GOT3 (cell line): ENCODE measurements around the gene GSTO1.
"Not testable (repeated sequence)": the region's sequence is repeated elsewhere in the genome, so short reads cannot be mapped to it uniquely, and the experiment has no call there.

Experiments used
- DNase-seq: peaks from one replicate; lab custom pipeline; 2025; ENCODE audit warnings: mixed read lengths; lab: John Stamatoyannopoulos, UW

The GSTO1 gene

DNA sequence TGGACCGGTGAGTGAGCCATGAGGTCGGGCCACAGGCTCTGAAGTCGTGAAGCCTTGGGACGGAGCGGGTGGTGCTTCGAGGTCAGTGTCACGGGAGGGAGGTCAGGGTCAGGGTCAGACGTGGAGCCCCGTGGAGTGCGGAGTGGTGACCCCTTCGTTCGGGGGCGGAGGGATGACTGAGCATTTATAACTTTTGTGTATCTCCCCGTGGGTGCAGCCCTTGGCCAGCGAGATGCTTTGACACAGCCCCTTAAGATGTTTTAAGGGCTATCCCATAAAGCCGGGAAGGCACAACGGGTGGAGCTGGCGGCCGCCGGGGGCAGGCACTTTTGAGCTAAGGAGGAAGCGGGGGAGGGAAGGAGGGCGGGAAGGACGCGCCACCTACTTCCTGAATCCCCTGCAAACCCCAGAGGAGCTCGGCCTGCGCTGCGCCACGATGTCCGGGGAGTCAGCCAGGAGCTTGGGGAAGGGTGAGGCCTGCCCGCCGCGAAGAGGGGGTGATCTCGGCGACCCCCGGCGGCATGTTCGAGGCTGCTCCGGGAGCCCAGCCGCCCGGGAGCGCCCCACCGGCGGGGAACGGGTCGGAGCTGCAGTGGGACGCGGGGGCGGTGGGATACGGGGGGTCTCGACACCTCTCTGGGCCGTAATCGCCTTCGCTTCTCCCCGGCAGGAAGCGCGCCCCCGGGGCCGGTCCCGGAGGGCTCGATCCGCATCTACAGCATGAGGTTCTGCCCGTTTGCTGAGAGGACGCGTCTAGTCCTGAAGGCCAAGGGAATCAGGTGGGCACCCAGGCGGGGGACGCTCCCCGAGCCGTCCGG, at the start of gene GSTO1:
Gene GSTO1 (plus strand): TSS at position 400 of the 818 bp plus-strand sequence. CDS start 37 bp downstream, at position 437.
- DNase-seq = no peak

DNA sequence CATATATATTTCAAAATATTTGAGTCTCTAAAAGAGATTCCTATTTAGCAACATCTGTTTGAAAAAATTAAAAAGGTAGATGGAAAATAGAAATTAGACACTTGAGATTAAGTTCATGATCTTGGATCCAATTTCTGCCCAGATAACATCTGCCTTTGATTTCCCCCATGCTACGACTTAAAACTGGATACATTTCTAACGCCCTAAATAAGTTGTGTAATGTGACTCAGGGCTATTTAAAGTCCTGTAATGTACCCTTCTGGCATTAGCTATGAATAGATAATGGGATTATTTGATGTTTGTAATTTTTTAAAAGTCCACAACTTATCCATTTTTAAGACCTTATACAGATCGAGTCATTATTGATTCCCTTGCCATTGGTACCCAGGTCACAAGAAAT, 46.0 kb upstream of the GSTO1 start:
- DNase-seq = no peak

DNA sequence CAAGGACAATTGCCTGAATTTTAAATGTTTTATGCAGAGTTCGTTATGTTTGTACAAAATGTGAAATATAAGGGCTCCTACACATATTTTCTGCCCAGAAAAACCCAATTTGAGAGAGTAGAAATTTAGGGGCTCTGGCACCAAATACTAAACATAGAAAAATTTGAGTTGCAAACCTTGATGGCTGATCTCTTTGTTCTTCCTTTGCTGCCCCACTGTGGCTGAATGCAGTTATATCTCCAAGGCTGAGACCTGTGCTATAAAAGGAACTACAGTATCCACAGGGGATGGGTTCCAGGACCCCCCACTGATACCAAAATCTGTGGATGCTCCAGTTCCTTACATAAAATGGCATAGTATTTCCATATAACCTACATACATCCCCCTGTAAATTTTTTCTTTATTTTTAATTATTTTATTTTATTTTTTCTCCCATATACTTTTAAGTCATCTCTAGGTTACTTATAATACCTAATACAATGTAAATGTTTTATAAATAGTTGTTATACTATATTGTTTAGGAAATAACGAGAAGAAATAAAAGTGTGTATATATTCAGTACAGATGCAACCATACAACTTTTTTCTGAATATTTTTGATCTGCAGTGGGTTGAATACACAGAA, 45.0 kb upstream of the GSTO1 start:
- DNase-seq = no peak

DNA sequence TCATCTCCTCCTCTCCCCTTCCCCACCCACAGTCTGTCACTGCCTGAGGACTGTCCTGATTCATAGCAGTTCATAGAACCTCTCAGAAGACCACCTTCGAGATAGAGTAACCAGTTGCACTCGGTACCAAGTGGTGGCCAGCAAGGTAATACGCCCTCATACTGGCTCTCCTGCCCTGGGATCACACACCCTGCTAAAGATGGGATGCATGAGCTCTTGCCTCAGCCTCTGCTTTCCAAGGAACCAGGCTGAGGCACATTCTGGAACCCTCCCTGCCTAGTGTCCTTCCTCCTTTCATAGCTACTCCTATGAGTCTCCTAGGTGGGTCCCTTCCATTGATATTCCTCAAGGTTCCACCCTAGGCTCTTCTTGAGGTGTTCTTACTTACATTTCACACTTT, 38.1 kb upstream of the GSTO1 start:
- no peak for DNase-seq

DNA sequence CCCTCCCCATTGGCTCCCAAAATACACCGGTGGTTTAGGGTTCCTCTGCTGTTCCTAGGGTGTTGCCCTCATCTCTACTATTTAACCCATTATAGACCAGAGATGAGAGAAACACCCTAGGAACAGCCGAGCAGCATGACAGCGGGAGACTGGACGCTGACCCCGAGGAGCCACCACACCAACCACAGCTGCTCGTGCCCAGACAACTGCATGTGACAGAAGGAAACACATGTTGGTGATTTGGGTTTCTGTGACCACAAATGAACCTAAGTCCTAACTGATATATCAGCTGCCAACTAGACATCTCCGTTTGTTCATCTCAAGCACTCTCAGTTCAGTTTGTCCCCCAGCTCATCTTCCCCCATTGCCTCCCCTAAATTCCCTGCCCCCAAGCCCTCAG, 35.9 kb upstream of the GSTO1 start:
- DNase-seq = no peak

DNA sequence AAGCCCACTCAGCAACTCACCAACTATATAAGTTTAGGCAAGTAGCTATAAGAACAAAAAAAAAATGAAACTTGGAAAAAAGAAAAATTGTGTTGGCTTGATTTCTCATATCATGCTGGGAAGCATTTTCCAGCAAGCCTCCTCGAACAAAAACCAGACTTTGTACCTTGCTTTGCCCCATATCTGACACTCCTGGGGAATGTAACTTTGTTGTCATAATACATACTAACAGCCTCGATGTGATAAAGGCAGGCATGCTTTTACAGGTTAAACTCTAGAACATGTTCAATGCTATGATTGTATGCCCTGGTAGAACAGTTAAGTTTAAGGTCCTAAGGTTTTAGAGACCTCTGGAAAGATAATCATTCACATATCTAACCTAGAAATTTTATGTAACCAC, 34.2 kb upstream of the GSTO1 start:
- no peak for DNase-seq

DNA sequence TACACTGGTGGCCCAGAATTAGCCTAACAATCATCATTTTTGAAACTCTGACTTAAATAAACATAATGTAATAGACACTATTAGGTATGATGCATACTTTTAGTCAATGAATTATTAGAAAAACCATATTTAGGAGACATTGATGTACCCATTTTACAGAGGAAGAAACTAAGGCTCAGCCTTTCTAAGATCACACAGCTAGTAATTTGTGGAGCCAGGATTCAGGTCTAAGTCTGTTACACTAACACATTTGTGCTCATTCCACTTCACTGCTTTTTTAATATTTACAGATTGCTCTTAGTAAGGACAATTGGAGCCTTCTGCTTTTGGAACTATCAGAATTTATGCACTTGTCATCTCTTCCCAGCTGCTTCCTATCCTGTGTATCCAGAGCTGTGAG, 31.4 kb upstream of the GSTO1 start:
- DNase-seq = no peak

DNA sequence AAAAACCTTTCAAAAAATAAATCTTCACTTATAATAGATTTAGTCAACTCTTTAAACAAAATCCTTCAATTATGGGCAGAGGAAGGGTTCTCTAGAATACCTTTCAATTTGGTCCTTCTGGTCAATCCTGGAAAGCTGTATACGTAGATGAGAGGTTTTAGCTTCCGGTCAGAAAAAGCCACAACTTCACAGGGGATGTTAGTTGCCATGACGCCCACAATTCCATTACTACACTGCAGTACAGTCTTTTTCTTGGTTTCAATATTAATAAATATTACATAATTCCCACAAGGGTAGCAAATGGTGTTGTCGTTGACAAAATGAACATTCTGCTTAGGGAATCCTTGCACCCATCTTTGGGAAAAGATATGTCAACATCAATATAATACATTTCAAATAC, 24.2 kb upstream of the GSTO1 start:
- no peak for DNase-seq

DNA sequence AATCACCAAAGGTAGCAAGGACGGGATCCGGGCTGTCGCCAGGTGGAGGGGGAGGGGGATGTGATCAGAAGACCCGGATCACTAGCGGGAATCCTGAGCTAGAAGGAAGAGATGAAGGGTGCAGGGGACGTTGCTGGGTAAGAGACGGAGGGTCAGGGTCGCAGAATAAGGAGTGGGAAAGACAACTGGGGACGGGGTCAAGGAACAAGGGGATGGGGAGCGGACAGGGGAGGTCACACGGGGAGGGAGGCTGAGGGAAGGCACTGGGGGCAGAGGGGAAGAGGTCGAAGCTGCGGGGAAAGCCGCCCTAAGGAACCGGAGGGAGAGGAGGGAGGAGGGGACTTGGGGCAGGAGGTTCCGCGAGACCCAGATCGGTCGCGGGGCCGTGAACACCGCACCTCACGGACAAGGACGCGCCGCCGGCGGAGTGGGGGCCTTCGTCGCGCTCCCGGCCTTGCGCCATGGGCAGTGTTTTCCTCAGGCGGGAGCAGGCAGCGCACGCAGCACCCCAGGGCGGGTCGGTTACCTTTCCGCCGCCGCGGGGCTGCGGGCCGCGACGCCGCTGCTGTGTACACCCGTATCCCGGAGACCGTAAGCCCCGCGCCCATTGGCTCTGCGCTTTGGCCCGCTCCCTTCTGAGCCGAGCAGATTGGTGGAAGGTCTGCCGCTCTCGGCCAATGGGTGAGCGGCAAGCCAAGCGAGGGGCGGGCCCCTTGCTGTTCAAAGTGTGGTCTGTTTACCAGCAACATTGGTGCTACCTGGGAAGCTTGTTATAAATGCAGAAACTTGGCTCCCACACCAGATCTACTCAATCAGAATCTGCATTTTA, 22.7 kb upstream of the GSTO1 start, which contains the start of gene CFAP43:
Gene CFAP43 (minus strand): TSS at position 581 of the 829 bp plus-strand sequence. CDS start 118 bp downstream, at position 463.
- DNase-seq = peak; percentile 84

DNA sequence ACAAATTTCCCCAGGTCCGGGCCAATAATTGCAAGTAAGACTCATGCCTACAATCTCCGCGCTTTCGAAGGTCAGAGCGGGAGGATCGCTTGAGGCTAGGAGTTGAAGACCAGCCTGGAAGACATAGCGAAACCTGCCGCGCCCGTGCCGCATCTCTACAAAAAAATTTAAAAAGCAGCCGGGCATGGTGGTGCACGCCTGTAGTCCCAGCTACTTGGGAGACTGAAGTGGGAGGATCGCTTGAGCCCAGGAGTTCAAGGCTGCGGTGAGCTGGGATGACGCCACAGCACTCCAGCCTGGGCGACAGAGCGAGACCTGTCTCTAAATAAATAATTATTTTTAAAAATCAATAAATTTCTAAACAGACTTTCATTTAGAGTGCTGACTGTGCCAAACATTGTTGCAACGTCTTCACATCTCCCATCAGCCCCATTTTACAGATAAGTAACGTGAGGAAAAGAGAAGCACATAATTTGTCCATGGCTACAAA, 22.0 kb upstream of the GSTO1 start:
- DNase-seq = no peak

DNA sequence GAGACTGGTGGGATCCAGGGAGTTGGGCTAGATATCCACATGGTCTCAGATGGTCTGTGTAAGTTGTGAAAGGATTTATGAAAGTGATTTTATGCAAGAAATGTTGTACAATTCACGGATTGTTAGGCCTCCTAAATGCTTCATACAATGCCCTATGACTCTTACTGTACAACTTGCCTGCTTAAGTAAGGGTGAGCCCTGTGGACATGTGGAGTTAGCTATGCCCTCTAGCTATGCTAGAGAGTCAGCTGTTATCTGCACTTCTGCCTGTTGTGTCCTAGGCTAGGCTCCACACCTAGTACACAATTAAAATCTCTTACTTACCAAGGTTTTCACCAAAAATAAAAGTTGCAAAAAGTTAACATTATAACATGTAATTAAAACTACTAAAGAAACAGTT, 20.9 kb upstream of the GSTO1 start:
- no peak for DNase-seq

DNA sequence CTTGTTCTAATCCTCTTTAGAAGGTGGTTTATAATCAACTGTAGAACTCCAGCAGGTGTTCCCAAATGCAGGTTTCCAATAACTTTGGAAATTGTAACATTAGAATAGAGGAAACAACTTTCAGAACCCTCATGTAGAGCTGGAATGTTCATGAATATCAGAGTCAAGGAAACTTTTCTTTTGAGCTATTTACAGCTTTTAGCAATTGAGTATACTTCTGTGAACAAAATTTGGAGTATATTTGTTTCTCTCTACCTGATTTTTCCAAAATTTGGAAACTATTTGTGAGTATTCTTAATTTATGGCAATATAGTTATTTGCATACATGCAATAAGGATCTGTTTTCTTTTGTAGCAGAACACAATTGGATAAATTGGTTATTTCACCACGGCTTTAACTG, 19.8 kb upstream of the GSTO1 start:
- DNase-seq = no peak

DNA sequence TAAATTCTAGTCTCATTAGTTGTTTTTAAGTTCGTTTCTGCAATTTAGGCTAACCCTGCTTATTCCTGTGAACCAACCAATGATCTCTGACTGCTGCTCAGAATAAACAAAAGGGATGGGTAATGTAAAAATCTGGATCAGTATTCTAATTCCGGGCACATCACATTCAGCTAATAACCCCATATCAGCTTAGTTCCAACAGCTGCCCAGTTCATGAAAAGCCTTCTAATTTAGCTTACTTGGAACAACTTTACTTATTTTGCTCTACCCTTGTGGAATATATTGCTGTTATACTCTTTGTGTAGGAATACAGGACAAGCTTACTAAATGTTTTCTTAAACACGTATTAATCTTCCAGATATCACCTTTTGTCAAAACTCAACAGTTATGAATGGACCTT, 18.9 kb upstream of the GSTO1 start:
- no peak for DNase-seq

DNA sequence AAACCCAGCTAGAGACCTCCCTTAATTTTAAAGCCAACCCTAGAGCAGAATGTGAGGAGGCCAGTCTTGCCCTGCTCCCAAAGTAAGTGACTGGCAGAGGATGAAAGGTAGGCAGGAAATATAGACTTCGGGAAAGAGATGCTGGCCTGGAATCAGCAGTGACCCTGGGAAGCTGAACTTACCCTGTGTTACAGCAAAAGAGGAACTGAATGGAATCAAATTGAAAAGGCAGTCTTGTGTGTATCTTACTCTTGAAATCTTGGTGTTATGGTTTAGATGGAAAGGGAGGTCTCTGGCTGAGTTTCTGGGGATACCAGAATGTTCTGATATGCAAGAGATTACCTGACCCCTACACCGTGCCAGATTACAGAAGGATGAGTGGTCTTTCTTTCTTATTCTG, 14.6 kb upstream of the GSTO1 start:
- no peak for DNase-seq

DNA sequence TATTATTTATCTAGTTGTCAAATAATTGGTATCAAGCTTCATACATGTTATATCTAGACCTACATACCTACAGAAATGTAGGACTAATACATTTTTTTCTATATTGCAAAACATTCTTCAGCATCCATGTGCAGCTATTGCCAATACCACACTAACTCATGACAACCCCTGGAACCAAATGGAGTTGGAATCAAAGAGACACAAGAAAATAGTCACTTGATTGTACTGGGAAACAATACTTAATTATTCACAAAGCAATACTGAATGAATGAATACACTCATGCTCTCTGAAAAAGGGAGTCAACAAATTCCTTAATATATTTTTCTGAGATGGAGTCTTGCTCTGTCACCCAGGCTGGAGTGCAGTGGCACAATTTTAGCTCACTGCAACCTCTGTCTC, 12.1 kb upstream of the GSTO1 start:
- no peak for DNase-seq

DNA sequence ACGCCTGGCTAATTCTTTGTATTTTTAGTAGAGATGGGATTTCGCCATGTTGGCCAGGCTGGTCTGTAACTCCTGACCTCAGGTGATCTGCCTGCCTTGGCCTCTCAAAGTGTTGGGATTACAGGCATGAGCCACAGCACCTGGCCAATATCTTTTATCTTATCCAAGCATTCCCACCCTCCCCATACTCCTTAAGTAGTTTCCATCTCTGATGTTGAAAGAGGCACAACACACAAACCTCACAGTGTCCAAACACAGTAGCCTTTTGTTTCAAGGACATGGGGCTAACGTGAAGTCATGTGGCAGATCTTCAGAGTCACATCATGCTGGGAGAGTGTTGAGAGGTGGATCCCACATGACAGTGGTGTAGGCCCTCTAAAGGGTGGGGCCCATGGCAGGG, 11.7 kb upstream of the GSTO1 start:
- DNase-seq = not testable (repeated sequence)

DNA sequence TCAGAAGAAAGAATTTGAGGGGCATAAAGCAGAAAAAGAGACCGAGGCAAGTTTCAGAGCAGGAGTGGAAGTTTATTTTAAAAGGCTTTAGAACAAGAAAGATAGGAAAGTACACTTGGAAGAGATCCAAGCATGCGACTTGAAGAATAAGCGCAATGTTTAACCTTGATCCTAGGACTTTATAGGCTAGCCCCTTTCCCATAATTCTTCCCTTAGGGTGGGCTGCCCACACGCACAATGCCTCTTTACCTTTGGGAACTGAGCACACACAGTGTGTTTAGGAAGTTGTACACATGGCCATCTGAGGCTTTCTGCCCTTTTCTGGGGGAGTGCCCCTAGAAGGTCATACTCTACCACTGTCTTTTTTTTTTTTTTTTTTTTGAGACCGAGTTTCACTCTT, 11.2 kb upstream of the GSTO1 start:
- no peak for DNase-seq

DNA sequence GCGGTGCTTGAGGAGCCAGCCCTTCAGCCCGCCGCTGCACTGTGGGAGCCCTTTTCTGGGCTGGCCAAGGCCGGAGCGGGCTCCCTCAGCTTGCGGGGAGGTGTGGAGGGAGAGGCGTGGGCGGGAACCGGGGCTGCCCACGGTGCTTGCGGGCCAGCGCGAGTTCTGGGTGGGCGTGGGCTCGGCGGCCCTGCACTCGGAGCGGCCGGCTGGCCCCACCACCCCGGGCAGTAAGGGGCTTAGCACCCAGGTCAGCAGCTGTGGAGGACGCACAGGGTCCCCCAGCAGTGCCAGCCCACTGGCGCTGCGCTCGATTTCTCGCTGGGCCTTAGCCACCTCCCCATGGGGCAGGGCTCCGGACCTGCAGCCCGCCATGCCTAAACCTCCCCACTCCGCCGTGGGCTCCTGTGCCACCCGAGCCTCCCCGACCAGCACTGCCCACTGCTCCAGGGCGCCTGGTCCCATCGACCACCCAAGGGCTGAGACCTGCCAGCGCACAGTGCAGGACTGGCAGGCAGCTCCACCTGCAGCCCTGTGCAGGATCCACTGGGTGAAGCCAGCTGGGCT, 9.5 kb upstream of the GSTO1 start:
- DNase-seq = no peak

DNA sequence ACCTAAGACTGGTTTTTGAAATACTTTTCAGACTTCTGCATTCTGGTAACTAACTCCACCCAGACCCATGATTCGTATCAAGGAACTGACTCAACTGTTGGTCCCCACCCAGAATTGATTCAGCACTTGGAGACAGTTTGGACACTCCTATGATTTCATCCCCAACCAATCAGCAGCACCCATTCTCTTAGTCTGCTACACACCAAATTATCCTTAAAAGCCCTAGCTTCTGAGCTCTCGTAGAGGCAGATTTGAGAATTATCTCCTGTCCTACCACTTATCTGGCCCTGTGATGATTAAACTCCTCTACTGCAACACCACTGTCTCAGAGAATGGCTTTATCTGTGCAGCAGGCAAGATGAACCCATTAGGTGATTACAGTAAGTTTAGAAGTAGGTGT, 7.7 kb upstream of the GSTO1 start:
- DNase-seq = no peak

DNA sequence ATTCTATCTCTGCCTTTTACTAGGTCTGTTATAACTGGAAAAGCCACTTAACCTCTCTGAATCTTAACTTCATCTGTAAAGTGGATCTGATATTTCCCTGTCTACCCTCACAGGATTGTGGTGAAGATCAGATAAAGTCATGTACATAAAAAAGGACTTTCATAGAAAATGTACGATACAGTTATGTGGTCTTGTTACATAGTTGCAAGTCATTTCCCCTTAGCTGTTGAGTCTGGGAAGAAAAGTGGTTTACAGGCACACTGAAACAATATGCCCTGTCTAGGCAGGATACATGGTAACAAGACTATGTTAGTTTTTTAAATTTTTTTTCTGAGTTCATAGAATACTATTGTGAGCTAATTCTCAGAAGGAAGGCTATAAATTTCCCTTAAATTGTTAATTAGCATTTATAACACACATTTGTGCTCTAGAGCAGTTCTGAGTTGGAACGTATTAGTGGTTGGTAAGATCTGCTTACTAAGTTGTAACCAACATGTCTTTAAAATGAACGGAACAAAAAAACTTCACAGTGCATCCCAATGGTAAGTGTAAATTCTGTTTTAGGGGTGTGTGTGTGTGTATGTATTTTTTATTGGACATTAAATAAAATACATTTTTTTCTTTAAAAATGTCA, 7.1 kb upstream of the GSTO1 start:
- DNase-seq = no peak

DNA sequence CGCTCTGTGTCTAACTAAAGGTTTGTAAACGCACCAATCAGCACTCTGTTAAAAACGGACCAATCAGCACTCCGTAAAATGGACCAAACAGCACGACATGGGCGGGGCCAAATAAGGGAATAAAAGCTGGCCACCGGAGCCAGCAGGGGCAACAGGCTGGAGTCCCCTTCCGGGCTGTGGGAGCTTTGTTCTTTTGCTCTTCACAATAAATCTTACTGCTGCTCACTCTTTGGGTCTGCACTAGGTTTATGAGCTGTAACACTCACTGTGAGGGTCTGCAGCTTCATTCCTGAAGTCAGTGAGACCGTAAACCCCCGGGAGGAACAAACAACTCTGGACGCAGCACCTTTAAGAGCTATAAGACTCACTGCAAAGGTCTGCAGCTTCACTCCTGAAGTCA, 5.8 kb upstream of the GSTO1 start:
- DNase-seq = not testable (repeated sequence)

DNA sequence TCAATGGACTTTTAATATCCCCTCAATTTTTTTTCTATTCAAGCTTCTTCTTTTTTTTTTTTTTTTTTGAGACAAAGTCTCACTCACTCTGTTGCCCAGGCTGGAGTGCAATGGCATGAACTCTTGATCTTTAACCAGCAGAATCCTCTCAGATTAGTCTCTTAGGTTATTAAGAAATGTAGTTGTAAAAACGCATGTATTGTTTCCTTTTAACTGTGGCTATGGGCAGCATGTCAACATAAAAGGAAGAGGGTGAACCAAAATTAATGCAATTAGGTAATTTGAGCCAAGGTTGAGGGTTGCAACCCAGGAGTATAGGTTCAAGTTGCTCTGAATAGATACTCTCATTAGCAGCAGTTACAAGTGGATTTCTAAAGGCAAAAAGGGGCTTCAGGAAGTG, 4.3 kb upstream of the GSTO1 start:
- no peak for DNase-seq
